GM18909 (cell line): ENCODE measurements around the gene BNC2.
"Not testable (repeated sequence)": the region's sequence is repeated elsewhere in the genome, so short reads cannot be mapped to it uniquely, and the experiment has no call there.

Source experiments
- ATAC-seq: cut with Tn5 transposase; IDR thresholded peaks from one replicate; pipeline ENCODE4 v1.9.1; 2021; ENCODE audit warnings: mild to moderate bottlenecking; ENCODE audit not compliant: unreplicated experiment, poor library complexity

BNC2 gene

GRCh38 chr9:16563446-16563845 lies 307.0 kb downstream of the BNC2 start:
- ATAC-seq: no peak

- ATAC-seq: no peak
Measured at GRCh38 chr9:16561121-16561520, 309.3 kb downstream of the BNC2 start.

GRCh38 chr9:16559418-16560188 lies 310.9 kb downstream of the BNC2 start:
- no peak for ATAC-seq

DNA sequence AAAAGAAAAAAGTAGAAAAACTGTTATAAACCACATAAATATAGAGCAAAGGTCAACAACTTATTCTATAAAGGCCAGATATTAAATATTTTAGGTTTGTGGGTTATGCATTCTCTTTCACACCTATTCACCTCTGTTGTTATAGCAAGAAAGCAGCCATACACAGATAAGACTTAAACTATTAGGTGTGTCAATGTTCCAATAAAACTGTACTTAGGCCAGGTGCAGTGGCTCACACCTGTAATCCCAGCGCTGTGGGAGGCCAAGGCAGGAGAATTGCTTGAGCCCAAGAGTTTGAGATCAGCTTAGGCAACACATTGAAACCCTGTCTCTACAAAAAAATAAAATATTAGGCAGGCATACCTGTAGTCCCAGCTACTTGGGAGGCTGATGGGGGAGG lies 314.7 kb downstream of the BNC2 start:
- no peak for ATAC-seq

DNA sequence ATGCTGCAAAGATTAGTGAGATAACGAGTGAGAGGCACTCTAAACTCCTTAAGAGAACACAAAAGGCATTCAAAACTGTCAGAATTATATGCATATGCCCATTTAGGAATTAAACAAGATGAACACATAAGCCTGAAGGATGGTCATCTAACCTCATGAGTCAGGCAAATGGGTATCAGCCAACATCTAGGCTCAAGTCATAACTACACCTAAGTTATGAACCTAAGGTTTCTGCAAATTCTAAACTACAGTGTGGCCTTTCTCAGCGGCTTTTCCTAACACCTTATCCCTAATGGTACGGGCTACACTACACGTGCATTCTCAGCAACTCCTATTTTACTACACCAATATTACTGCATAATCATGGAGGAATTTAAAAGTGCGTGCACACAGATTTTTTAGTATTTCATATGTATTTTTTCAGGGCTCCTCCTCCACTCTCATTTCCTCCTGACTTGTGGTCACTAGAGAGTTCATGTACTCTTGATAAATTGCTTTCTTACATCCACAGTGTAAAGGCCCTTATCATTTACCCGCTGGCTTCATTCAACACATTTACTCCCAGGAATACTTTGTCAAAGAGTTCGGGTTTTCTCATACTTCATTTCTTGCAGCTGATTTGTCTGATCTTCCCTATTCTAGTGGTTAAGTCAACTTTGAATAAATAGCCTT lies 316.5 kb downstream of the BNC2 start:
- no peak for ATAC-seq

DNA sequence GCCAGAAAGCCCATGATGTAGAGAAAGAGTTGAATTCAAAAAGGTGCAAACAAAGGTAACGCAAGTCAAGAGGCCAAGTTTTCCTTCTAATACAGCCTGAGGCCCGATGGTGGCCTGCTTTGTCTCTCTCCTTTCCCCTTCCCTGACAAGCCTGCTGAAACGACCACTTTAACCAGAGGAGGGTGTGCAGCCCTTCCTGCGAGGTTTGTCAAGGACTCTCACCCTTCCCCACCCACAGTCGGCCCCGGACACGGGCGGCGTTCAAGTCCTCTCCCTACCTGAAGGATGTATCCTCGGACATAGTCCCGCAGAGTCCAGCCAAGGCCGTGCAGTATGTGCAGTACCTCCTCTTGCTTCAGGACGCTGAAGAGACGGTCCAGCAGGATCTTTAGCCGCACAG lies 318.2 kb downstream of the BNC2 start:
- no peak for ATAC-seq

DNA sequence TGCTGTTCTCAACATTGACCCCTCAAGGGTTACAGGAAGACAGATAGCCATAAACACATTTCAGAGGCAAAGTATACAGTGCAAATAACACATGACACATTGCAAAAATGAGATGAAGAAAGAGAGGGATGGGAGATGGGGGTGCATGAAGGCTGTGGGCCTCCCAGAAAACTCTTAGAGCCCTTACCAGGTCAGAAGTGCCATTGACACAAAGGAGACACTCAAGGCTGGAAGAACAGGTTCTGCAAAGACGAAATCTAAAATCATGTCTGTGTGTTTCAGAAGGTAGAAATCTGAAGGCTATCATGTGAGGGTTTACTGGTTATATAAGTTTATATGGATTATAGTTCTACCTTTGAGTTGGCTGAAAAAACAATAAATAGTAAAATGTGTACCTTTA lies 318.8 kb downstream of the BNC2 start:
- ATAC-seq: no peak

DNA sequence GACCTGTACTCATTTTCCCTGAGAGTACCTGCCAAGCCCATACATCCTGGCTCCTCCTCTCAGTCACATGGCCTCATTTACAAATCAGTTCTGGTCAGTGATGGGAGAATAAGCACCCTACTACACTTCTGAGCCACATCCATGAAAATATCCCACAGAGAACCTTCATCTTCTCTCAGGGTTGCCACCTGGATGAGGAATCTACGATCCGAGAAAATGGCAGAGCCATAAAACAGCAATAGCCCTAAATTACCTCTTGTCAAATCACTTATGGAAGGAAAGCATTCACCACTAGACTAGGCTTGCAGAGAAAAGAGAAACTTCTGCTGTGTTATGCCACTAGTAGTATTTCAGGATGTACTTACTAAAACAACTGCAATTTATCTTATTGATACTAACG lies 324.8 kb downstream of the BNC2 start:
- no peak for ATAC-seq

DNA sequence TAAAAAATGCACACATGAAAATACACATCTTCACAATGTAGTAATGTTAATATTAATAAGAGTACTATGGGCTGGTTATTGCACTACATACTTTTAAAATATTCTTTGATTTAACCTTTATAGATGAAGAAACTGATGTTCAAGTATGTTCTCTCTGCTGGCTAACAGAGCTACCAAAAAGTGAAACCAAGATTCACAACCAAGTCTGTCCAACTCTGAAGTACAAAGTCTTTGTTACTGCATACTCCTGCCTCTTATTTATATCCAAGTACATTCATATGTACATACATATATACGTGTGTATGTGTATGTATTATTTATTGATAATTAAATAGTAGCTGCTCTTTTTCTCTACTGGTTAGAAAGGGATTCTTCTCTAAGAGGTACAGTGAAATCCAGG lies 325.6 kb downstream of the BNC2 start:
- ATAC-seq: no peak

DNA sequence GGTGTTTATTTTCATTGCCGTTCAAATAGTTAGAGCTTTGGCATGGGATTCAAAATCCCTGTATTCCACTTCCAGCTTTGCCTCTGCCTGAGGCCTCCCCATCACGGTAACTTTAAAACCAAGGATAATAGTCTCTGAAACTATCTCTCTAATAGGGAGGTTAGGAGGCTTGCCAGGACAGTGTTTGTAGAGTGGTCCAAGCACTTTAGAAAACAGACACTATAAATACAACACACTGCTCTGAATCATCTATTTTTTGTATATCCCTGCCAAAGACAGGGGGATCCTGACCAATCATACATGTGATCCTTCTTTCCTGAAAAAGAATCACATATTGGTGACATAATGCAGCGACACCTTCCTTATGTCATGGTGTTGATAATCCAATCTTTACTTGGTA lies 326.8 kb downstream of the BNC2 start:
- ATAC-seq: no peak

DNA sequence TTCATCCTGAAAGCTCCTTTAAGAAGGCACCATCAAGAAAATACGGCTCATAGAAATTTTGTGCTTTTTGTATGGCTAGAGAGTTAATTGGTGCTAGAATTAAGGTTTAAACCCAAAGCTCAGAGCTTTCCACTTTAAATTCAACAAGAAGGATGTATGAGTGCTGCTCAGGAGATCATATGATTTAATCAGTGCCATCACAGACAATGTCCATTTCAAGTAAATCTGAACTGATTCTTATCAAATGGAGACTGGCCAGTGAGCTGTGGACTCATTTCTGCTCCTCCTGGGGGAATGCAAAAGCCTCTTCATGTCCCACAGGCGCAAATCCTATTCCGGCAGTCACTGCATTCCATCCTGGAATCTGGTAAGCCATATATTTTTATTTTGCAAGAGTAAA lies 327.2 kb downstream of the BNC2 start:
- no peak for ATAC-seq

DNA sequence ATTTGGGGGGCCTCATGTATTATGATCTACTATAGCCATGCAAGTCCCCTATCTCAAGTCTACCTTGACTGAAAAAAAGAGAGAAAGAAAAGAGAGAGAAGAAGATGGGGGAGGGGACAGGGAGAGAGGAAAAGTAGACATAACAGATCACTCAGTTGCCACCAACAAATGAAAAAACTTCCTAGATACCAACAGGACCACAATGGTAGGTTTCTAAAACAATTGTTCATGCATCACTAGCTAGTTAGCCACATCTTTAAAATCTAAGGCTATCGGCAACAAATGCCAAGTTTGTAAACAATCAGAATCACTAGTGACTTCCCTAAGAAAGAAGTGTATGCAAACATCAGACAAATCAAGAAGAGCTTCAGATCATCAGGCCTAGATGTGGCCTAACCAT lies 328.2 kb downstream of the BNC2 start:
- no peak for ATAC-seq

DNA sequence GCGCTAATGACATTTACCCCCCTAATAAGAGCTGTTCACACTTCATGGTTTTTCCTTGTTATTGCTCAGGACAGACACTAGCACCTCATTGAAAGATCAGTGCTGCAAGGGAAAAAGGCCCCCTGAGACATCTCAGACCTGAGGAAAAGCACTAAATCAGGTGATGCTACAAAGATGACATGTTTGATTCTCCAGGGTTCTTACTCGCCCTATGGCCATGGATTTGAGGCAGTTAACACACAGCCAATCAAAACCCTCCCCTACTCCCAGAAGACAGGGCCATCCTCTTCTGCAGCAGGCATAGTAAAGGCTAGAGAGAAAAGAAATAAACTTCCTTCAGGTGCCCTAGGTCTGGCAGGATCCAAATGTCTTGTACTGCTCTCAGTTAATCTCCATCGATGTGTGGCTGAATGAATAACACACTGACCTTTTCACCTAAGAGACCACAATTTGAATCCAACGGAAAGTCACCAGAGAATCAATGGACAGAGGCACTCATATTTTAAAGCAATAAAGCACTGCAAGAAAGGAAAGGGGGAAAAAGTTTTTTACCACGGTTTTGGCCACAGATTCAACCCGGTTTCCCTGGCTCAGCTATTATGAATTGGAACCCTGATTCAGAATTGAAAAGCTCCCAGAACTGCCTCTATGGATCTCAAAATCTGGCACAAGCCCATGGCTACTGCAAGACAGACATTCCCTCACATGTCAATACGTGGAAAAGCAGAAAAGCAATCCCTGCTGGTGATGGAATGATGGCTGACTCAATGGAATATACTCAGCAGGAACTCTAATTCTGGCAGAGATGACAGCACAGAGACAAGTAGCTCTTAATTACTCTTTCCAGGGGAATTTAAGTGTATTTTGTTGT lies 329.5 kb downstream of the BNC2 start:
- no peak for ATAC-seq

- ATAC-seq: not testable (repeated sequence)
Measured at GRCh38 chr9:16539626-16540025, 330.8 kb downstream of the BNC2 start.

- ATAC-seq: no peak
Measured at GRCh38 chr9:16535555-16535954, 334.9 kb downstream of the BNC2 start.

- ATAC-seq: no peak
Measured at GRCh38 chr9:16532681-16533450, 337.6 kb downstream of the BNC2 start.

- ATAC-seq: no peak
Measured at GRCh38 chr9:16532272-16532671, 338.2 kb downstream of the BNC2 start.

GRCh38 chr9:16530669-16531642 lies 339.5 kb downstream of the BNC2 start:
- no peak for ATAC-seq

DNA sequence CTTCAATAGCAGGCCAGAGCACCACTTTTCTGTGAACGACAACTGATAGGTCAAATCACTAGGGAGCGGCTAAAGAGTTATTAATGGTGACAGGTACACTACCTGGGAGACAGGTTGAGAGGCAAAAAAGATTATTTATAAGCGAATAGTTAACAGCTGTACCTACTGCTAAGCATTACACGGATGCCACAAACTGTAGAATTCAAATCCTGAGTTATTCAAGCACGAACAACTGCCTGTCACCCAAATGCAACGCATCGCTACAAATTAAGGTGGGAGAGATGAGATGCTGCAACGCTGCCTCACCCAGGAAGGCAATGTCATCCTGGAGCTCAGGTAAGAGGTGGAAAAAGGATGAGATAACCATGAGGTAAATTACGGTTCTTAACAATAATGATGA lies 342.9 kb downstream of the BNC2 start:
- ATAC-seq: no peak
